Retina (tissue), 1 donor: ENCODE measurements around the gene SHQ1.
"Not testable (repeated sequence)": the region's sequence is repeated elsewhere in the genome, so short reads cannot be mapped to it uniquely, and the experiment has no call there.

Experiments used
- DNase-seq: peaks from one replicate; pipeline ENCODE4 v3.0.0-alpha.2; 2016

SHQ1 gene

GRCh38 chr3:72798552-72799195 lies 49.6 kb downstream of the SHQ1 start:
- DNase-seq: no peak

DNA sequence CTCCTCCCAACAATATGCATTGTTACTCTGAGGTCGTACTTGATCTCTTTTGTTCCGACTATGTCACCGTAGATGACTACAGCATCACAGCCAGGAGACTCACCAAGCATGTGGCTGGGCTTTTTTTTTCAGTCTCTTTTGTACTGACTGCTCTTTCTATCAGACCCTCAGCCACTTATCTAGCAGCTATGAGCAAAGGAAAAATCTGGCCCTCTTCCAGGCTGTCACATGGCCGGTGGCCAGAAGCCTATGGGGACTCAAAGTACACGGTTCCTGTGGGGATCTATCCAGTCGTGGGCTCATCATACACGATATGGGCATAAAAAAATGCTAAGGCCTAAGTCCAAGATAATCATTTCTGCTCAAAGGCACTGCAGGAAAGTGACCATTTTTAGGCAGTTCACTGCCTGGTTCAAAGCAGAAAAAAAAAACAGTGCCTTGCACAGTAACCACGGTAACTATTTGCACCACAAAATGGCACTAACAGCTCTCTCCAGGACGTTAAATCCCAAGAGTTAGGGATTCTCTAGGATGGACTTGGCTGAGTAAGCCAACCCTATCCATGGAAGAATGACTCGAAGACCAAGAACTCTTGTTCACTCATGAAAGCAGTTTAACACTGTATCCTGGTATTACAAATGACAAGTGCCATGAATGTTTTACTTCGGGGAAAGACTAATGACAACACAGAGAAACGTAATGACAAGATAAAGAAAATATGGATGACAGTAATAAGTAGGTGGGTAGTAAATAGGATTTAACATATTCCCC lies 50.3 kb downstream of the SHQ1 start:
- DNase-seq: peak; percentile 53

DNA sequence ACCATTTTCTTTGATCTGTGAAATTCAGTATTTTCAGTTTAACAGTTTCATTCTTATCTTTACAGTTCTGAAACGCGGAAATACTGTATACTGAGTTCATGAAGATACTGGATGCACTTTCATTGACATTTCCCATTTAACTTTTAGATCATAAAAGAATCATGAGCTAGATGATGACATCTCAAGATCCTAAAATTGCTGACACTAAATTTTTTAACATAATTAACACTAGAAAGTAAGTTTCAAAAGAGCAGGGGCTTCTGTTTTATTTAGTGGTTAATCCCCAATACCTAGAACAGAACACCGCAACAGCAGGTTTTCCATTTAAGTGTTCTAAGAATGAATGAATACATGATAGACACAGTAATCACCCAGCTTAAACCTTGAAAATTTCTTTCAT lies 54.2 kb downstream of the SHQ1 start:
- DNase-seq: no peak

GRCh38 chr3:72791161-72791560 lies 57.1 kb downstream of the SHQ1 start:
- no peak for DNase-seq

- DNase-seq: no peak
Measured at GRCh38 chr3:72789786-72790185, 58.5 kb downstream of the SHQ1 start.

DNA sequence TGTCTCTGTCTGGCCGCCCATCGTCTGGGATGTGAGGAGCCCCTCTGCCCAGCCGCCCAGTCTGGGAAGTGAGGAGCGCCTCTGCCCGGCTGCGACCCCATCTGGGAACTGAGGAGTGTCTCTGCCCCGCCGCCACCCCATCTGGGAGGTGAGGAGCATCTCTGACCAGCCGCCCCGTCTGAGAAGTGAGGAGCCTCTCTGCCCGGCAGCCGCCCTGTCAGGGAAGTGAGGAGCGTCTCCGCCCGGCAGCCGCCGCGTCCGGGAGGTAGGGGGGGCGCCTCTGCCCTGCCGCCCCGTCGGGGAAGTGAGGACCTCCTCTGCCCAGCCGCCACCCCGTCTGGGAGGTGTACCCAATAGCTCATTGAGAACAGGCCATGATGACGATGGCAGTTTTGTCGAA lies 60.0 kb downstream of the SHQ1 start:
- not testable (repeated sequence) for DNase-seq

DNA sequence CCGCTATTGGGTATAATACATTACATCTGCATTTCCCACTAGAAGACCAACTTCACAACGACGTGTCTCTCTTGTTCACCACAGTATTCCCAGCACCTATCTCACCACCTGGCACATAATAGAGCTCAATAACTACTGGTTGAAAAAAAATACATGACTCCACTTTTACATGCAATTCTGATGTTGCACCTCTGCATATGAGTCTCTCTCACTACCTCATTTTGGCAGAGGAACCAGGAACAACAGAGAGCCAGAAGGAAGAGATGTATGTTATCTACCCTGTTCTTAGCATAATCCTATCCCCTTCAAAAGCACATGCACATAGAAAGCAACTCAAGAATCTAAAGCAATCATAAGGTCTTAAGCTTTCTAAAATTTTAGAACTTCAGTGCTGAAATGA lies 61.6 kb downstream of the SHQ1 start:
- DNase-seq: no peak

DNA sequence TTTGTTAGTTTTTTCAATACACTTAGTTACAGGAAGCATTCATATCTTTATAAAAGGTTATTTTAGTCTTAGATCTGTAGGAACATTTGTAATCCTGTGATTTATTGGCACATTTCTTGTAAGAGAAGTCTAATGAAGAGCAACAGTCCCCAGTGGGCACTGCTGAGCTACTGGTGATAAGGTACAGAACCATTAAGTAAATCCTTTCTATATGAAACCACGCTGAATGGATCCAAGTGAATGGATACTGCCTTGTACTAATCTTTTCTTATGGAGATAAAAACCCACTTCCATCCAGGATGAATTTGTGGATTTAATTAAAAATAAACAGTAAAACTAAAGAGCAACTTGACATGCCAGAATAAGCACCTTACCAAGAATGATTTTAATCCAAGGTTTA lies 64.0 kb downstream of the SHQ1 start:
- DNase-seq: no peak

DNA sequence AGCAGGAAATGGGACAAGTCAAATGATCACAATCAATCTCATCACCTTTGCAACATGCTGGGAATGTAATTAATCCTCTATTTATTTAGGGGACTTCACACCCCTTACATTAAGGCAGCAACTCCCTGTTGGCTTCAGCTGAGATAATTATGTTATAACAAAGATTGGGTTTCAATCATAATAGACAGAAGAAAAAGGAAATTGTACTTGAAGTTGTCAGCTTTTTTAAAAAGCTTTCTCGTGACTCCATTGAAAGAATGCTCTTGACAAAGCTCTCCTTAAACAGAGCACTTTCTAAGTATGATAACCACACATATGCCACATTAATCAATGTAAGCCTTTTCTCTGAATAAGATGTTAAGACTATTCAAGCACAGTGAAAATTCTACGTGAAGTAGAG lies 65.7 kb downstream of the SHQ1 start:
- no peak for DNase-seq

GRCh38 chr3:72769758-72770540 lies 78.3 kb downstream of the SHQ1 start:
- DNase-seq: no peak

DNA sequence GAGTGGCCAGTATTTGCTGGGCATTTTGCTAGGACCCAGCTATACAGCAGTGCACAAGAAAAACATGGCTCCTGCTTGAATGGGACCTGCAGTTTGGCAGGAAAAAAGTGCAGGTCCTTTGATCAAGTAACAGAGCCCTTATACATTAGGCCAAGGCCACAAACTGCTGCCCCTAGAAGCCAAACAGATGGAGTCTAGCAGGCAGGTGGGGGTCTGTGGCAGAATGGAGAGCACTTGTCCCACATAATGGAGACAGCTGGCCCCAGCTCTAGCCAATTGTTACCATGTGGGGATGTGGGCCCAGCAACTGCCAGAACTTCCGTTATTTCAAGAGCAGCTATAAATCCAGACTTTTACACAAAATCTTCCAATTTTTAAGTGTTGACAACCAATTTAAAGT lies 79.3 kb downstream of the SHQ1 start:
- DNase-seq: no peak

DNA sequence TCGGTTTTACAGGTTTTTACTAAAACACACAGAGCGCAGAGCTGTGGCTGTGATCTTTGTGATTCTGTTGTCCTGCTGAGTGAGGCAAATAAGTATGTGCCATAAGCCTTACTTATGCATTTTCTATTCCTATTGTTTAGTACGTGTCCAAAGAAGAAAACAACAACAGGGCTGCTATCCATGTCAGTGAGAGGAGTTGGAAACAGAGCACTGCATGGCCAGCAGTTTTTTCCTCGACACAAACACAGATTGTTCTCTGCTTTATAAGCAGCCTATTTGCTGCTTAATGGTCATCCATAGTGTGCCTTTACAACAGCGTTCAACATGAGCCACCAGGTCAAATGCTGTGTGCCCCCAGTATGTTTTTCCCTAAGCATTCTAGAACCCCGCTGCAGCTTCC lies 79.8 kb downstream of the SHQ1 start:
- peak; percentile 27 for DNase-seq

DNA sequence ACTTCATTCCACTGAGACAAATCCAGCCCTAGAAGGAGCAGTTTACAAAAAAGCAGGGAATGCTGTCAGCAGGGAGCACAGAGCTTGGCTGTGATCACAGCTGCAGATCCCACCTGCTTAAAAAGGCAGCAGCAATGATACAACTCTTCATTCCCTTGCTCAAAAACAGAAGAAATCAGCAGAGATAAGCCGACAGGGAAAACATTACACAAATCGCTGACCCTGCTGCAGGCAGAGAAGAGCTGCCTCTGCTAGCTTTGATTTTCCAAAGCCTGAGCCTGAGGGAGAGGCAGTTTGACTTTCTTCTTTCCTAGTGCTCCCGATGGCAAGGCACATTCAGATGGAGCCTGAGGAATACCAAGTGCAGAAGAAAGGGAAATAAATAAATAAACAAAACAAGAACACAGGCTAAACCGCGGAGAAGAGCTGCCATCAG lies 80.2 kb downstream of the SHQ1 start:
- DNase-seq: peak; percentile 46

DNA sequence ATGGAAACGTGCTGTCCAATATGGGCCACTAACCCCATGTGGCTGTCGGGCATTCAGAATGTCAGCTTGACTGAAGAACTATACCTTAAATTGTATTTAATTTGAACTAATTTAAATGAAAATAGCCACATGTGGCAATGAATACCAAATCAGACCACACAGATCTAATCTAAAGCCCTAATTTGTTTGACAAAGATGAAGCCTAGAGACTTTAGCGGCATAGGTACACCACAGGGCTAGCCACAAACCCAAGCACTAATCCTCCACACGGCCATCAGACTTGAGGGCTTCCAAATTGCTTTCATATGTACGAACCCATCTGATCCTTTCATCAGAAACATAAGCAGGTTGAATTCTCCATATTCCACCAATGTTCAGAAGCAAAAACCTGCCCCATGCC lies 81.4 kb downstream of the SHQ1 start:
- no peak for DNase-seq

GRCh38 chr3:72763751-72764440 lies 84.3 kb downstream of the SHQ1 start:
- no peak for DNase-seq

DNA sequence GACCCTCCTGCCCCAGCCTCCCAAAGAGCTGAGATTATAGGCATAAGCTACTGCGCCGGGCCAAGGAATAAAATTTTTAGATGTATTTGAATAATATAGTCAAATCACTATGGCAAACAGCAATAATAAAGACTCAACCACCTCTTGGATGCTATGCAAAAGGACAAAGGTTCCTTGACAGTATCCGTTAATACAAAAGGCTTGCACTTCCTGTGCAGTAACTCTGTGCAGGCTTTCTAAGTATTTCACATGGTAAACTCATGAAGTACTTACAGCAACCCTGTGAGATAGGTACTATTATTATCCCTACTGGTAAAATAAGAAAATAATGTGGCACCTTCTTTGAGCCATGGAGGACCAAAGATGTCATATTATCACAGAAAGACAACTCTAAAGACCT lies 86.8 kb downstream of the SHQ1 start:
- DNase-seq: no peak

DNA sequence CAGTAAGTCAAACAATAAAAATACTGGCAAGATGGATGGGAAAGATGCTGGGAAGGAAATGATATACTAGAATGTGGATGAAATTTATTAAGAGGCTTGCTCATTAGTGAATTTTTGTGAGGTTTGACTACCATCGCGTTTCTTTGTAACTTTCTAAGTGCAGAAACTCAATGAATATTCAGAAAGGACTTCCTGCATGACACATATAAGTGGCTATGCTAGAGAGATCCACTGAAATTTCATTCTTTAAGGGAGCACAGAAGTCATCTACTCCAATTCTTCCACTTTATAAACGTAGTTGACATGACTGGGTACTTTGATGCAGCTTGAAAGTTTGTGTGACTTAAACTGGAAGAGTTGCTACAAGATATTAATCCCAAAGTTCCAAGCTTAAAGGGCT lies 88.0 kb downstream of the SHQ1 start:
- no peak for DNase-seq

- no peak for DNase-seq
Measured at GRCh38 chr3:72756900-72757299, 91.3 kb downstream of the SHQ1 start.

GRCh38 chr3:72754582-72754981 lies 93.7 kb downstream of the SHQ1 start:
- no peak for DNase-seq

- no peak for DNase-seq
Measured at GRCh38 chr3:72753495-72753894, 94.8 kb downstream of the SHQ1 start.

- DNase-seq: no peak
Measured at GRCh38 chr3:72750405-72750965, 97.8 kb downstream of the SHQ1 start.

DNA sequence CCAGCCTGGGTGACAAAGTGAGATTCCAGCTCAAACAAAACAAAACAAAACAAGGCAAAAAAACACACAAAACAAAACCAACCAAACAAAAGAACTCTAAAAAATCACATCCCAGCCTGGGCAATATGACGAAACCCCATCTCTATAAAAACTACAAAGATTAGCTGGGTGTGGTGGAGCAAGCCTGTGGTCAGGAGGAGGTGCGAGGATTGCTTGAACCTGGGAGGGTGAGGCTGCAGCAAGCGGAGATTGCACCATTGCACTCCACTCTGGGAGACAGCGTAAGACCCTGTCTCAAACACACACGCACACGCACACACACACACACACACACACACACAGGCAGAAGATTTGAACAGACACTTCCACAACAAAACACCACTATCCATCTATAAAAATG lies 99.6 kb downstream of the SHQ1 start:
- DNase-seq: no peak
